ENCODE measurements around the gene HAT1.

DNA sequence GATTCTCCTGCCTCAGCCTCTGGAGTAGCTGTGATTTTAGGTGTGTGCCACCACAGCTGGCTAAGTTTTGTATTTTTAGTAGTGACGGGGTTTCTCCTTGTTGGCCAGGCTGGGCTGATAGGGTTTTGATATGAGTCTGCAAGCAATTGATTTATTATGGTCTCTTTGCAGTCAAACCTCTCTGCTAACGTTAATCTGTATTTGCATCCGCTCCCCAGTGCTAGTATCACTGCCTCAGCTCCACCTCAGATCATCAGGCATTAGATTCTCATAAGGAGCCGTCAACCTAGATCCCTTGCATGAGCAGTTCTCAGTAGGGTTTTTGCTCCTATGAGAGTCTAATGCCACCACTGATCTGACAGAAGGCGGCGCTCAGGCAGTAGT is 19.0 kb downstream of the HAT1 start:
- TF ChIP-seq, protein P1, sequence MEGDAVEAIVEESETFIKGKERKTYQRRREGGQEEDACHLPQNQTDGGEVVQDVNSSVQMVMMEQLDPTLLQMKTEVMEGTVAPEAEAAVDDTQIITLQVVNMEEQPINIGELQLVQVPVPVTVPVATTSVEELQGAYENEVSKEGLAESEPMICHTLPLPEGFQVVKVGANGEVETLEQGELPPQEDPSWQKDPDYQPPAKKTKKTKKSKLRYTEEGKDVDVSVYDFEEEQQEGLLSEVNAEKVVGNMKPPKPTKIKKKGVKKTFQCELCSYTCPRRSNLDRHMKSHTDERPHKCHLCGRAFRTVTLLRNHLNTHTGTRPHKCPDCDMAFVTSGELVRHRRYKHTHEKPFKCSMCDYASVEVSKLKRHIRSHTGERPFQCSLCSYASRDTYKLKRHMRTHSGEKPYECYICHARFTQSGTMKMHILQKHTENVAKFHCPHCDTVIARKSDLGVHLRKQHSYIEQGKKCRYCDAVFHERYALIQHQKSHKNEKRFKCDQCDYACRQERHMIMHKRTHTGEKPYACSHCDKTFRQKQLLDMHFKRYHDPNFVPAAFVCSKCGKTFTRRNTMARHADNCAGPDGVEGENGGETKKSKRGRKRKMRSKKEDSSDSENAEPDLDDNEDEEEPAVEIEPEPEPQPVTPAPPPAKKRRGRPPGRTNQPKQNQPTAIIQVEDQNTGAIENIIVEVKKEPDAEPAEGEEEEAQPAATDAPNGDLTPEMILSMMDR (conservative IDR thresholded peaks at IDR 0.05): no peak
- no peak for TF ChIP-seq ZFX (IDR thresholded peaks at IDR 0.05)
